GM12892 (cell line): ENCODE data around the gene ADGRD1.

Experiments used
- POLR2A ChIP-seq: IDR thresholded peaks from 2 replicates; pipeline ENCODE4 v1.6.1; 2011; ENCODE audit warnings: low read depth, low read length, control low read depth
- POLR2AphosphoS5 ChIP-seq: IDR thresholded peaks from 2 replicates; pipeline ENCODE4 v1.6.1; 2011; ENCODE audit warnings: low read depth, low read length, control low read depth
- TAF1 ChIP-seq: IDR thresholded peaks from 2 replicates; pipeline ENCODE4 v1.6.1; 2011; ENCODE audit warnings: low read depth, mild to moderate bottlenecking, control low read depth, low read length, borderline replicate concordance

DNA sequence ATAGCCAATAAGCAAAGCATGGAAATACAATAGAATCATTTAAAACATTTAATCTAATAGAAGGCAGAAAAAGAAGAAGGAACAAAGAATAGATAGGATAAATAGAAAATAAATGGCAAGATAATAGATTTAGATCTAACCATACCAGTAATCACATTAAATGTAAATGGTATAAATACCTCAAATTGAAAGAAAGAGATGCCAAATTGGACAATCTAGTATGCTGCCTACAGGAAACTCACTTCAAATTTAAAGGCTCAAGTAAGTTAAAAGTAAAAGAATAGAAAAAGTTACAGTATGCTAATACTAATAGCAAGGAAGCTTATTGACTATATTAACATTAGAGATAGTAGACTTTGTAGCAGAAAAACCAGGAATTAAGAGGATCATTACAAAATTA, 41.8 kb upstream of the ADGRD1 start:
- TF ChIP-seq POLR2AphosphoS5 (no peak), POLR2A (no peak), TAF1 (no peak)
